Measurements from ENCODE around the gene ZFAND3.

Gene ZFAND3

GRCh38 chr6:38193481-38194281, 374.2 kb downstream of the ZFAND3 start:
- no peak for DNase-seq

- DNase-seq: no peak
These were observed 374.7 kb downstream of the ZFAND3 start for GRCh38 chr6:38194282-38194572.

GRCh38 chr6:38194589-38194988, 375.1 kb downstream of the ZFAND3 start:
- DNase-seq: no peak

- DNase-seq: no peak
These were observed 375.6 kb downstream of the ZFAND3 start for GRCh38 chr6:38195113-38195635.

- no peak for DNase-seq
These were observed 378.7 kb downstream of the ZFAND3 start for GRCh38 chr6:38198219-38198618.
